HL-60 (cell line): ENCODE data around the gene AGGF1.

ENCODE experiments used
- GABPA ChIP-seq: IDR thresholded peaks from 2 replicates; pipeline ENCODE4 v1.6.1; 2012; ENCODE audit warnings: low read depth
- TF ChIP-seq, protein P1 (sequence below): IDR thresholded peaks from 2 replicates; pipeline ENCODE4 v1.6.1; 2012; ENCODE audit warnings: low read depth; ENCODE audit not compliant: insufficient replicate concordance
- TF ChIP-seq, protein P2 (sequence below): IDR thresholded peaks from one replicate; pipeline ENCODE4 v1.5.1; 2011; ENCODE audit warnings: low read length, control low read depth, inconsistent platforms; ENCODE audit not compliant: insufficient read depth

DNA sequence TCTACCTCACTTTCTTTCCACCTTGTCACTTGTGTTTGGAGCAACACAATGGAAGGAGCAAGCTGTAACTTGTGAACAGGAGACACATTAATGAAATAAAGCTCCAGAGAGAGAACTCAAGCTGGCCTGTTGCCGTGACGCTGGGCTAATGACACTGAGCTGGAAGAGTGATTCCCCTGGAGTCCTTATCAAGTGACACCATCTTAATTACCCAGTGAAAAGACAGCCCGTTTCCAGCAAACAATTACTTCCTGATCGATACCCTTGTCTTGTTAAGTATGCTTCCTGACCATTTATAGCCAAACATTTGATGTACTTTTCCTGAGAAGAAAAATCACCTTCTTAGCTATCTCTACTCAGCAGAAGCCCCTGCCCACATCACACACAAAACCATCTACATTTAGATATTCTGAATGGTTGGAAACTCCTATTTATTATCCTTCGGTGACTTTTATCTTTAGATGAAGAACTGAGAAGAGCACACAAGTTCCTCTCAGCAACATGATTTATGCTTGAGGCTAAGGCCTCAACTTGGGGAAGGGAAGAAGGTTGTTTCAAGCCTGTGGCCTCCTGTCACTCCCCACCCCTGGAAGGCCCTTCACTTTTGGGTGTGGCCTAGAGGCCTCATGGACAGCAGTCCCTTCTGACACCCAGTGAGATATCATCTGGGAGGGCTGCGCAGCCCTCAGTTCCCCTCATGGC is 43.2 kb upstream of the AGGF1 start:
- TF ChIP-seq, protein P1, sequence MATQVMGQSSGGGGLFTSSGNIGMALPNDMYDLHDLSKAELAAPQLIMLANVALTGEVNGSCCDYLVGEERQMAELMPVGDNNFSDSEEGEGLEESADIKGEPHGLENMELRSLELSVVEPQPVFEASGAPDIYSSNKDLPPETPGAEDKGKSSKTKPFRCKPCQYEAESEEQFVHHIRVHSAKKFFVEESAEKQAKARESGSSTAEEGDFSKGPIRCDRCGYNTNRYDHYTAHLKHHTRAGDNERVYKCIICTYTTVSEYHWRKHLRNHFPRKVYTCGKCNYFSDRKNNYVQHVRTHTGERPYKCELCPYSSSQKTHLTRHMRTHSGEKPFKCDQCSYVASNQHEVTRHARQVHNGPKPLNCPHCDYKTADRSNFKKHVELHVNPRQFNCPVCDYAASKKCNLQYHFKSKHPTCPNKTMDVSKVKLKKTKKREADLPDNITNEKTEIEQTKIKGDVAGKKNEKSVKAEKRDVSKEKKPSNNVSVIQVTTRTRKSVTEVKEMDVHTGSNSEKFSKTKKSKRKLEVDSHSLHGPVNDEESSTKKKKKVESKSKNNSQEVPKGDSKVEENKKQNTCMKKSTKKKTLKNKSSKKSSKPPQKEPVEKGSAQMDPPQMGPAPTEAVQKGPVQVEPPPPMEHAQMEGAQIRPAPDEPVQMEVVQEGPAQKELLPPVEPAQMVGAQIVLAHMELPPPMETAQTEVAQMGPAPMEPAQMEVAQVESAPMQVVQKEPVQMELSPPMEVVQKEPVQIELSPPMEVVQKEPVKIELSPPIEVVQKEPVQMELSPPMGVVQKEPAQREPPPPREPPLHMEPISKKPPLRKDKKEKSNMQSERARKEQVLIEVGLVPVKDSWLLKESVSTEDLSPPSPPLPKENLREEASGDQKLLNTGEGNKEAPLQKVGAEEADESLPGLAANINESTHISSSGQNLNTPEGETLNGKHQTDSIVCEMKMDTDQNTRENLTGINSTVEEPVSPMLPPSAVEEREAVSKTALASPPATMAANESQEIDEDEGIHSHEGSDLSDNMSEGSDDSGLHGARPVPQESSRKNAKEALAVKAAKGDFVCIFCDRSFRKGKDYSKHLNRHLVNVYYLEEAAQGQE: no peak
- TF ChIP-seq, protein P2, sequence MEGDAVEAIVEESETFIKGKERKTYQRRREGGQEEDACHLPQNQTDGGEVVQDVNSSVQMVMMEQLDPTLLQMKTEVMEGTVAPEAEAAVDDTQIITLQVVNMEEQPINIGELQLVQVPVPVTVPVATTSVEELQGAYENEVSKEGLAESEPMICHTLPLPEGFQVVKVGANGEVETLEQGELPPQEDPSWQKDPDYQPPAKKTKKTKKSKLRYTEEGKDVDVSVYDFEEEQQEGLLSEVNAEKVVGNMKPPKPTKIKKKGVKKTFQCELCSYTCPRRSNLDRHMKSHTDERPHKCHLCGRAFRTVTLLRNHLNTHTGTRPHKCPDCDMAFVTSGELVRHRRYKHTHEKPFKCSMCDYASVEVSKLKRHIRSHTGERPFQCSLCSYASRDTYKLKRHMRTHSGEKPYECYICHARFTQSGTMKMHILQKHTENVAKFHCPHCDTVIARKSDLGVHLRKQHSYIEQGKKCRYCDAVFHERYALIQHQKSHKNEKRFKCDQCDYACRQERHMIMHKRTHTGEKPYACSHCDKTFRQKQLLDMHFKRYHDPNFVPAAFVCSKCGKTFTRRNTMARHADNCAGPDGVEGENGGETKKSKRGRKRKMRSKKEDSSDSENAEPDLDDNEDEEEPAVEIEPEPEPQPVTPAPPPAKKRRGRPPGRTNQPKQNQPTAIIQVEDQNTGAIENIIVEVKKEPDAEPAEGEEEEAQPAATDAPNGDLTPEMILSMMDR: no peak
- no peak for TF ChIP-seq GABPA
